ENCODE results near the gene CARMIL3.

The CARMIL3 gene

DNA sequence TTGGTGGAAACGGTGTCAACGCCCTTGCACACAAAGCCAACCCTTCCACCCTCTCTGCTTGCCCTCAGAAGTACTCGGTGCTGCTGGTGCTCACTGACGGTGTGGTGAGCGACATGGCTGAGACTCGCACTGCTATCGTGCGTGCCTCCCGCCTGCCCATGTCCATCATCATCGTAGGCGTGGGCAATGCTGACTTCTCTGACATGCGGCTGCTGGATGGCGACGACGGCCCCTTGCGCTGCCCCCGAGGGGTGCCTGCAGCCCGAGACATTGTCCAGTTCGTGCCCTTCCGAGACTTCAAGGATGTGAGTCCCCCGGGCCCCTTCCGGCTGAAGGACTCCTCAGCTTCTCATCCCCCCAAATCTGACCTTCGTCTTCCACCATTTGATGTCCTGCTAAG, 25.3 kb downstream of the CARMIL3 start:
- no peak for DNase-seq (ENCODE audit: extremely low read depth, low read depth)
- TF ChIP-seq, protein P1, sequence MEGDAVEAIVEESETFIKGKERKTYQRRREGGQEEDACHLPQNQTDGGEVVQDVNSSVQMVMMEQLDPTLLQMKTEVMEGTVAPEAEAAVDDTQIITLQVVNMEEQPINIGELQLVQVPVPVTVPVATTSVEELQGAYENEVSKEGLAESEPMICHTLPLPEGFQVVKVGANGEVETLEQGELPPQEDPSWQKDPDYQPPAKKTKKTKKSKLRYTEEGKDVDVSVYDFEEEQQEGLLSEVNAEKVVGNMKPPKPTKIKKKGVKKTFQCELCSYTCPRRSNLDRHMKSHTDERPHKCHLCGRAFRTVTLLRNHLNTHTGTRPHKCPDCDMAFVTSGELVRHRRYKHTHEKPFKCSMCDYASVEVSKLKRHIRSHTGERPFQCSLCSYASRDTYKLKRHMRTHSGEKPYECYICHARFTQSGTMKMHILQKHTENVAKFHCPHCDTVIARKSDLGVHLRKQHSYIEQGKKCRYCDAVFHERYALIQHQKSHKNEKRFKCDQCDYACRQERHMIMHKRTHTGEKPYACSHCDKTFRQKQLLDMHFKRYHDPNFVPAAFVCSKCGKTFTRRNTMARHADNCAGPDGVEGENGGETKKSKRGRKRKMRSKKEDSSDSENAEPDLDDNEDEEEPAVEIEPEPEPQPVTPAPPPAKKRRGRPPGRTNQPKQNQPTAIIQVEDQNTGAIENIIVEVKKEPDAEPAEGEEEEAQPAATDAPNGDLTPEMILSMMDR (IDR thresholded peaks at IDR 0.05; ENCODE audit: low read depth, low read length), result no peak

DNA sequence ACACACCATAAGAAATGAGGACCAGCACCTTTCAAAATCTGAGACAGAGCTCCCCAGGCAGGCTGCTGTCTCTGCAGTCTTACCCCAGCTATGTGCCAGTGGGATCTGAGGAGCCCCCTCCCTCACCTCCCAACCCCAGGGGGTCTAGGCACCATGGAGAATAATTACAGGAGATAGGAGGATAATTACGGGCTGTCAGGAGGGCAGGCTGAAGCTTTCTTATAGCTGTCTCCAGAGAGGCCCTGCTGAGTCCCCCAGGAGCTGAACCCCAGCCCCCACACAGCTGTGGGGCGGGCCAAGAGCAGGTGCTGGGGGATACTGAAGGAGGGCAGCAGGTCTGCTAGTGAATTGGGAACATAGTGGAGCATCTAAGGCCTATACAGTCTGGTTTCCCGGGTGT, 26.3 kb downstream of the CARMIL3 start:
- no peak for DNase-seq (ENCODE audit: extremely low read depth, low read depth)

DNA sequence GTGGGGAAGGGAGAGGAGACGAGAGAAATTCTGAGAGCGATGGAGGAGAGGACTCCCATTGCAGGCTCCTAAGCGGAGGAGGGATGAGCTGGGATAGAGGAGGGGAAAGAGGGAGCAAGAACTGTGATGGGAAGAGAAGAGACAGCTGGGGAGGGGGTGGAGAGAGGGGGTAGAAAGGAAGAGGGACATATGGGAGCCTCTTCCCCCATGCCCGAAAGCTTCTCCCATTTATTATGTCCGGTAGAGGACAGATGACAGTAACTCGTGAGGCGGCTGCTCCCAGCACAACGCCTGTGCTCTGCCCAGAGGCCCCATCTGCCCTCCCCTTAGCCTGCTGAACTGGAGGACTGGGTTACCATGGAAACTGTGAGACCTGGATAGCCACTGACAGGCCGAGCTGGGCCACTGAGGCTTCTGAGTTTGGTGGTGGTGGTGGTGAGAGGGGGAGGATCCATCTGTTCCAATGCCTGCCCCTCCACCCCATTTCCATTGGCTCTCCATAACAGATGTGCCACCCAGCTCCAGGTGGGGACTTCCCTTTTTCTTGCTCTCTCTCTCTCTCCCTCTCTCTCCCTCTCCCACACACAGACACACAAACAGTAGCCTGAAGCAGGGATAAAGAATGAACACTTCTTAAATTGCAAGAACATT, 27.8 kb downstream of the CARMIL3 start:
- DNase-seq (ENCODE audit: extremely low read depth, low read depth), result no peak
- TF ChIP-seq, protein P1 (IDR thresholded peaks at IDR 0.05; ENCODE audit: low read depth, low read length), result no peak

More for the DNA sequence above, 26.3 kb downstream of the CARMIL3 start:
- TF ChIP-seq, protein P1 (IDR thresholded peaks at IDR 0.05; ENCODE audit: low read depth, low read length), result no peak

DNA sequence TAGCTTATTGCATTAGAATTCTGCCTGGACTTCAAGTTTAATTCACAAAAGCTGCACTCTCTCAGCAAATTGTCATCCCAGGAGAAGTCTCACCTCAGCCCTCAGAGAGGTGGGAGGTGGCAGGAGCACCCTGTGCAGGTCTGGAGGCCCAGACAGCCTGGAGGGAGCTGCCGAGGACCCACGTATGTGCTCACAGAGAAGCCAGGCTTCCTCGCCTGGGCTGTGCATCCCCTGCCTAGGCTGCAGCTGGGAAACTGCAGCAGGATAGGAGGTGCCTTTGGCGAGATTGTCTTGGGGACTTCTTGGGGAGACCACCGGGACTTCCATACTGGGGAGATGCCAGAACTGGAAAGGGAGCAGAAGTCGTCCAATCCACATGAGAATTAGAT, 28.3 kb downstream of the CARMIL3 start:
- no peak for DNase-seq (ENCODE audit: extremely low read depth, low read depth)
- TF ChIP-seq, protein P1 (IDR thresholded peaks at IDR 0.05; ENCODE audit: low read depth, low read length), result no peak

DNA sequence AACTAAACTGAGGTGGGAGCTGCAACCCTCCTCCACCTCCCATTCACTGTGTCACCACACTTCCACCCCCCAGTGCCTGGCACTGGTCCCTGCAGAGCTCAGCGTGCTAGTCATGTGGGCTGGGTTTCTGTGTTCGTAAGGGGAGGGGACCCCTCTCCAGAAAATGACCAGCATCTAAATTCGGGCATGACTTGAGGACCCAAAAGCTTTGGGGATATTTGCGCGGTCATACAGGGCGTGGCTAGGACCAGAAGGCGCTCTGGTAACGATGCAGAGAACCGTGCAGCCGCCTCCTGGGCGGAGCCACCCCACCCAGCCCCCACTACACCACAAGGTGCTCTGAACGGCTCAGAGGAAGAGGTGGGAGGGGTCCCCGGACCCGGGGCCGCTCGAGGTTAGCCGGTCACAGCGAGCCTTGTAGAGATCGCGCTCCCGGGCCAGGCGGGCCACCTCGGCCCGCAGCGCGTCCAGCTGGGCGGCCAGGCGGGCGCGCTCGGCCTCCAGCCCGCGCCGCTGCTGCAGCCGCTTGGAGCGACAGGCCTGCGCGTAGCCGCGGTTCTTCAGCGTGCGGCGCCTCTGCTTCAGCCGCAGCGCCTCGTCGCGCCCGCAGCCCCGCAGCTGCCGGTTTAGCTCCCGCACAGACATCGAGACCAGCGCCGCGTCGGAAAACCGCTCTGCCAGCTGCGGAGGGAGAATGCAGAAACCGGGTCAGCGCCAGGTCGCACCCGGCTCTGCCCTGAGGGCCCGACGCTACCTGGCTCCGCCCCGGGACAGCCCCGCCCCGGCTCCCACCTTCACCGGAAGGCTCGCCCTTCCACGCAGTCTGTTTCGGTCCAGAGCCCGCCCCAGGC, 29.3 kb downstream of the CARMIL3 start:
- TF ChIP-seq, protein P1 (IDR thresholded peaks at IDR 0.05; ENCODE audit: low read depth, low read length), result no peak
- no peak for DNase-seq (ENCODE audit: extremely low read depth, low read depth)

DNA sequence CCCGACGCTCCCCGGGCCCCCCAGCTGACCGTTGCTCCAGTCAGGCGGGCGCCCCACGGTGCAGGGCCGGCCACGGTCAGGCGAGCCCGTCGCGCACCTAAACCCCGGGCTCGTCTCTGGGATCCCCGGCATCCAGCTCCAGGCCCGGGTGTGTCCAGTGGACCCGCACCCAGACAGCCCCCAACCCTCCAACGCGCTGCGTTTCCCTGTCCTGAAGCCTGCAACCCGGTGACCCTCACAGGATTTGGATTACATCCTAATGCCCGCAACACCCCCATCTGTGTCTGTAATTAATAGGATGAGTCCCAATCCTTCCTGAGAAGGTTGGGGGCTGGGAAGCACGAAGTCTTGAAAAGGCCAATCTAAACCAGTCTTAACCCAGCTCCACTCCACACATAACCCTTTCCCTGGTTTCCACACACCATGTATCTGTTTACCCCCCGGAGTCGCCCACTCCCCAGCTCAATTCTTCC, 30.0 kb downstream of the CARMIL3 start:
- no peak for DNase-seq (ENCODE audit: extremely low read depth, low read depth)
- TF ChIP-seq, protein P1 (IDR thresholded peaks at IDR 0.05; ENCODE audit: low read depth, low read length), result no peak
